H1 (cell line): ENCODE results near the gene GLRX. TPM values are rescaled to one million over a fixed set of nuclear protein-coding genes. Genes with fewer than 3 reads are reported as not detected.

Experiments used
- CHD7 ChIP-seq: fragments of 300-600 bp; sonication (generic); IDR thresholded peaks from 2 replicates; pipeline ENCODE4 v1.7.1; 2012; ENCODE audit warnings: low read length, moderate library complexity, mild to moderate bottlenecking, inconsistent platforms; ENCODE audit not compliant: insufficient replicate concordance
- HDAC6 ChIP-seq: IDR thresholded peaks from one replicate; pipeline ENCODE4 v1.7.1; 2012; ENCODE audit warnings: low read depth, mild to moderate bottlenecking, inconsistent platforms, low read length, moderate library complexity
- RNF2 ChIP-seq: fragments of 200-900, 300-1000 bp; sonication (generic); IDR thresholded peaks from 2 replicates; pipeline ENCODE4 v1.7.1; 2016; ENCODE audit warnings: borderline replicate concordance, low read depth, mild to moderate bottlenecking, antibody characterized with exemption, low read length; ENCODE audit not compliant: poor library complexity, severe bottlenecking; ENCODE audit errors: missing control alignments
- TAF1 ChIP-seq: IDR thresholded peaks from 2 replicates; pipeline ENCODE4 v1.6.1; 2011; ENCODE audit warnings: mild to moderate bottlenecking, low read depth, low read length
- polyA plus RNA-seq, 7 experiments: library from polyadenylated mRNA; depleted of rRNA in 3 of 7; stranded (reverse) in 5 of 7; unstranded in 2 of 7; fragments of >200 nt in 5 of 7; fragments of 200-250 nt in 2 of 7; gene quantifications; 1 replicate in 5 of 7; 2 replicates in 1 of 7; 4 replicates in 1 of 7; pipeline versions ENCODE4 v1.2.1 to v1.2.3, GENCODE V29; 2011 to 2013; ENCODE audit warnings: missing spikeins in 2 of 7, mixed read lengths in 2 of 7
- total RNA-seq: library from RNA; stranded (reverse); fragmentation: NEBNext Ultra II Directional; extraction: Animal tissue kit (Norgen Biotek cat#: 25700); gene quantifications from 2 replicates; pipeline ENCODE4 v1.2.1, GENCODE V29; 2021

The GLRX gene
- total and polyA plus RNA-seq, 2 of the 8 experiments (the other 6 are each of a cell fraction or from before 2014, with no cell fraction given): 22.9 to 31.2 TPM

- TF ChIP-seq TAF1 (no peak), HDAC6 (no peak), RNF2 (no peak), CHD7 (no peak)
Observed at GRCh38 chr5:95771892-95772291, 50.6 kb downstream of the GLRX start (continued).
